ENCODE results near the gene UBXN2A. TPM values are rescaled to one million over a fixed set of nuclear protein-coding genes. Genes with fewer than 3 reads are reported as not detected.

The UBXN2A gene, protein sequence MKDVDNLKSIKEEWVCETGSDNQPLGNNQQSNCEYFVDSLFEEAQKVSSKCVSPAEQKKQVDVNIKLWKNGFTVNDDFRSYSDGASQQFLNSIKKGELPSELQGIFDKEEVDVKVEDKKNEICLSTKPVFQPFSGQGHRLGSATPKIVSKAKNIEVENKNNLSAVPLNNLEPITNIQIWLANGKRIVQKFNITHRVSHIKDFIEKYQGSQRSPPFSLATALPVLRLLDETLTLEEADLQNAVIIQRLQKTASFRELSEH
- total RNA-seq, result 9.5 and 12.4 TPM in 2 replicates

GRCh38 chr2:23939987-23940717 is at the start of gene UBXN2A:
UBXN2A (plus strand) TSS chr2:23940463; CDS start chr2:23958315, 17,852 bp downstream.

DNA sequence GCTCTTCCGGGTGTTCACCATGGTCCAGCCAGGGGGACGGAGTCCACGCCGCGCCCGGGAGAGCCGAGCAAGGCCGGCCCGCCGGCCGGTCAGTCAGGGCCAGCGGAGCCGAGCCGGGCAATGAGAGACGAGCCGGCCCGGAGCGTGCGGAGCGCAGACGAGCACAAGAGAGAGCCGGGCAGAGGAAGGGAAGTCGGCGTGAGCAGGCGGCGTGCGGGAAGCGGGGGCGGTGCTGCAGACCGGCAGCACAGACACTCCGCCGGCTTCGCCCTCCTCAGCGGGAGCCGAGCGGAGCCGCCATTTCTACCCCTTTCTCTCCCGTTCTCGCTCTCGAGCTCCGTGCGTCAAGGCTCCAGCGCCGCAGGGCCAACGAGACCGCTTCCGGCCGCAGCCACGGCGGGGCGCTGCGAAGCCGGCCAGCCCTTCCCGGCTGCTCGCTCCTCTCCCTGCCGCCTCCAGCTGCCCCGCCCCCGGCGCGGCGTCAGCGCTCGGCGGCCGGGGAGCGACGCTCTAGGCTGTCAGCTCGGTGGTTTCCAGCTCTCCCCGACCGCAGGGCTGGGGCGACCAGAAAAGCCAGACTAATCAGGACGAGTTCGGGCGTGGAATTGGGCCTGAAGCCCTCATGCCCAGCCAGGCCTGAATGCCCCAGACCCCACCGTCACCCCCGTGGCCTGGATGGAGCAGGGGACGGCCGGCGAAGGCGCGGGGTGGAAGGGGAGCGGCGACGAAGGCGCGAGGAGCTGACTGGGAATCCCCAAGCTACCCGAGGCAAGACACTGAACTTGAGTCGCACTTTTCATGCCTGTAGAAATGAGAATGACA is 13.3 kb upstream of the UBXN2A start, which contains the start of gene ATAD2B:
ATAD2B (minus strand) TSS at position 374 of the 822 bp plus-strand sequence; CDS start at position 21, 353 bp downstream.

GRCh38 chr2:24009680-24010476 is 69.6 kb downstream of the UBXN2A start, which contains the start of gene MFSD2B:
MFSD2B (plus strand) TSS chr2:24010085; CDS start chr2:24010097, 12 bp downstream.

GRCh38 chr2:24046930-24047702 is 106.9 kb downstream of the UBXN2A start, which contains the start of gene WDCP:
WDCP (minus strand) TSS chr2:24047391; CDS start chr2:24039494, 7,897 bp downstream.

DNA sequence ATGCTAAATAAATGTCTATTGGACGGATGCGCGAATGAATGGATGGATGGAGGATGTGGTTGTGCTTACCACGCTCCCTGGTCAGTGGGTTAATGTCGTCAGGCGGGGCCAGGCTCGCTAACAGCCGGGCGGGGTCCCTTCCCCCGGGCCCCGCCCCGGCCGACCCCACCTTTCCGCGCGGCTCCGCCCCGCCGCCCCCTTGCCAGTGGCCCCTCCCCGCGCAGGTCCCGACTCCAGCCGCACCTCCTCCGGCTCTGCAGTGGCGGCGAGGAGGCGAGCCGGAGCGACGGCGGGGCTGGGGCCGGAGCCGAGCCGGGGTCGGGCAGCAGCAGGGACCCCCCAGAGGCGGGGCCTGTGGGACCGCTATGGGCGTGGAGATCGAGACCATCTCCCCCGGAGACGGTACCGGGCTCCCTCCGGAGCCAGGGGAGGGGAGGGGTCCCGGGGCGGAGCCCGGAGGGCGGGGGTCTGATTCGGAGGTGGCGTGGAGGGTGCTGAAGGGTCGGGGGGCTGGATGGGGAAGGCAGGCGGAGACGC is 109.3 kb downstream of the UBXN2A start, which contains the start of gene FKBP1B:
FKBP1B (plus strand) TSS at position 257 of the 537 bp plus-strand sequence; CDS start at position 366, 109 bp downstream.

Other genes with a start within 250 kb of the UBXN2A start
- gene ATAD2B, start 13.3 kb upstream of the UBXN2A start, total RNA-seq, result 8.5 and 10.7 TPM in 2 replicates
- gene MFSD2B, start 69.6 kb downstream of the UBXN2A start, total RNA-seq, result 0.03 and 0.13 TPM in 2 replicates
- 10.2 and 11.3 TPM in 2 replicates for gene WDCP, start 106.9 kb downstream of the UBXN2A start, total RNA-seq
- gene FKBP1B, start 109.3 kb downstream of the UBXN2A start, total RNA-seq, result 6.8 and 7.9 TPM in 2 replicates
- gene SF3B6, start 135.9 kb downstream of the UBXN2A start, total RNA-seq, result 81.3 and 105 TPM in 2 replicates
- 16.8 and 25.8 TPM in 2 replicates for gene TP53I3, start 144.4 kb downstream of the UBXN2A start, total RNA-seq
- 0.17 and 0.39 TPM in 2 replicates for gene PFN4, start 182.9 kb downstream of the UBXN2A start, total RNA-seq
- gene FAM228B, start 183.0 kb downstream of the UBXN2A start, total RNA-seq, result 8.3 and 9.0 TPM in 2 replicates
- 0.72 and 3.2 TPM in 2 replicates for gene FAM228A, start 234.6 kb downstream of the UBXN2A start, total RNA-seq

All from smooth muscle cell of the pulmonary artery (primary cell).